Hippocampal formation (tissue), 2 donors: ENCODE results near the gene ATP1A3.

Experiments used
- DNase-seq, 2 donors: peaks; one replicate each; lab custom pipeline; 2025; lab: John Stamatoyannopoulos, UW

Gene ATP1A3

GRCh38 chr19:41928754-41929535 lies 65.1 kb downstream of the ATP1A3 start:
- no peak for DNase-seq

GRCh38 chr19:41928221-41928683 lies 65.8 kb downstream of the ATP1A3 start, which contains the start of gene ERFL:
Gene ERFL, minus strand, starts transcription at chr19:41928449. Its CDS starts 15,530 bp downstream, at chr19:41912919.
- DNase-seq, result no peak

DNA sequence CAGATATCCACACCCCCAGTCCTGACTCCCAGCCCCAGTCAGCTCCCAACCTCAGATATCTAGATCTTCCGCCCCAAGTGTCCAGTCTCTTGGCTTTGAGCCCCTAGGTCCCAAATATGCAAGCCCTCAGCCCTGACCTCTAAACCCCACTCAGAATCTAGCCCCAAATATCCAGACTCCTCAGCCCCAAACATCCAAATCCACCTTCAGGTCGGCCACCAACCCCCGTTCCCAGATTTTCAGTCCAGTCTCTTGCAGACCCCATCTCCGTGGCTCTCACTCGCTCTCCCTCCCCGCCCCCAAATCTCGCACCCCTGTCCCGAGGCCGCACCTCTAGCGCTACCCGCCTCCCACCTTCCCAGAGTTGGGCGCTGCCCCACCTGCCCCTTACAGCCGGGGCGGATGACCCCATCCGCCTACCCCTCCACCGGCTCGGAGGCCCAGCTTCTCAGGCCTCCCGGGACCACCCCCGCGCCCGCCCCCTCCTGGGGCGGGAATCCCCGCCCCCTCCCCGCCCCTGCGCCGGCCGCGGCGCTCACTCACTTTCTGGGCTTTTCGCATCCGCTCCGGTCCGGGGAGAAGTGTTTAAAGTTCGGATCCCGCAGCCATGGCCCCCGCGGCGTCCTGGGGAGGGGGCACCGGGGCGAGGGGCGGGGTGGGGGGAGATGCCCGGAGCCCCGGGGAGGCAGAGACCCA lies 66.4 kb downstream of the ATP1A3 start:
- DNase-seq, result no peak

DNA sequence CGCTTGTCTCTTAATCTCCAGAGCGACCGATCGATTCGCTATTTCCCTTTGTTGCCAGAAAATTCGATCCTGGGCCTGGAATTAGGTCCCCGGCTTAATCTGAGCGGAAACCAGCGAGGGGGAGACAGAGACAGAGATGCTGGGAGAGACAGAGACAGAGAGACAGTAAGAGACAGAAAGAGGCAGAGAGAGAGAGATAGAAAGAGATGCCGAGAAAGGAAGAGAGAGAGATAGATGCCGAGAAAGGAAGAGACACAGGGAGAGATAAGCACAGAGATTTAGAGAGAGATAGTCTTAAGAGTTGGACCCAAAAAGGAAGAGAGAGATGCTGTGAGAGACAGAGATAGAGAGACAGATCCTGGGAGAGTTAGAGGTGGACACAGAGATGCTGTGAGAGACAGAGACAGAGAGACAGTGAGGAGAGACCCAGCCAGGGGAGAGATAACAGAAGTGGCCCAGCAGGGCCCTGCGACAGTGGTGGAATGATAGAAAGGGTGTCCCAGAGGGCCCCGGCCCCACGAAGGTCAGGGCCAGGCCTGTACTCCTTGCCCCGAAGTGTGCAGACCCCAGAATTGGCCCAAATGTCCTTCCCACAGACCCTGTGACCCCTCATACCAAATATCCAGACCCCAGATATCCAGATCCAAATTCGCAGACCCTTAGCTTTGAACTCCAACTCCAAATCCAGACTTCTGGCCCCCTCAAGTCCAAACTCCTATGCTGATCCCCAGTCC lies 67.1 kb downstream of the ATP1A3 start:
- no peak for DNase-seq

GRCh38 chr19:41926028-41926762 lies 67.8 kb downstream of the ATP1A3 start:
- no peak for DNase-seq

DNA sequence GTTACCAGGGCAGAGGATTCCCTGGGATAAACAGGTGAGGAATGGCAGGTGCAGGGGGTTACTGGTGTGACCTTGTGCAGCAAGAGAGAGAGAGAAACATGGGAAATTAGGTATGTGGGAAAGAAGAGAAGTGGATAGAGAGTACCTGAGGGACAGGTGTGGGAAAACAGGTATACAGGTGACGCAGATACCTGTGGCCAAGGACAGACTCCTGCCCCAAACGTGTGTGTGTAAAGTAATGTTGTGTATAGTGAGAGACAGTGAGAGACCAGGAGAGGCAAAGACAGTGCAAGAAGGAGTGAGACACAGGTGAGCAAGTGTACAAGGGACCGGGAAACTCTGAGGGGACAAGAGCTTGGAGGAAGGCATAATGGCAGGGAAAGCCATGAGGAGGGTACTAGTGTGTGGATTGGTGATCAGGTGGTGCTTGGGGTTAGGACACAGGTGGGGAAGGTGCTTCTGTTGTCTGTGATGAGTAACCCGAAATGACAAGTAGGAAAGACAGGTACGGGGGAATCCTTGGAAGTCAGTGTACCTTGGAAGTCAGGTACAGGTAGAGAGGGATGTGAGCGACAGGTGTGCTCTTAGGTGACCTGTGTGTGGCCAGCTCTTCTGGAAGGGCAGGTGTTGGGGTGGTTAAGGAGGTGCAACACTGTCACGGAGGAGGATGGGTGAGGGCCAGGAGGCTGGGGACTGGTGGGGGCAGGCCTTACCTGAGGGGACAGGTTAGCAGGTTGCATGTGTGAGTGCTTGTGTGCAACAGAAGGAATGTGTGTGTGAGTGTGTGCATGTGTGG lies 68.6 kb downstream of the ATP1A3 start:
- DNase-seq, result no peak

DNA sequence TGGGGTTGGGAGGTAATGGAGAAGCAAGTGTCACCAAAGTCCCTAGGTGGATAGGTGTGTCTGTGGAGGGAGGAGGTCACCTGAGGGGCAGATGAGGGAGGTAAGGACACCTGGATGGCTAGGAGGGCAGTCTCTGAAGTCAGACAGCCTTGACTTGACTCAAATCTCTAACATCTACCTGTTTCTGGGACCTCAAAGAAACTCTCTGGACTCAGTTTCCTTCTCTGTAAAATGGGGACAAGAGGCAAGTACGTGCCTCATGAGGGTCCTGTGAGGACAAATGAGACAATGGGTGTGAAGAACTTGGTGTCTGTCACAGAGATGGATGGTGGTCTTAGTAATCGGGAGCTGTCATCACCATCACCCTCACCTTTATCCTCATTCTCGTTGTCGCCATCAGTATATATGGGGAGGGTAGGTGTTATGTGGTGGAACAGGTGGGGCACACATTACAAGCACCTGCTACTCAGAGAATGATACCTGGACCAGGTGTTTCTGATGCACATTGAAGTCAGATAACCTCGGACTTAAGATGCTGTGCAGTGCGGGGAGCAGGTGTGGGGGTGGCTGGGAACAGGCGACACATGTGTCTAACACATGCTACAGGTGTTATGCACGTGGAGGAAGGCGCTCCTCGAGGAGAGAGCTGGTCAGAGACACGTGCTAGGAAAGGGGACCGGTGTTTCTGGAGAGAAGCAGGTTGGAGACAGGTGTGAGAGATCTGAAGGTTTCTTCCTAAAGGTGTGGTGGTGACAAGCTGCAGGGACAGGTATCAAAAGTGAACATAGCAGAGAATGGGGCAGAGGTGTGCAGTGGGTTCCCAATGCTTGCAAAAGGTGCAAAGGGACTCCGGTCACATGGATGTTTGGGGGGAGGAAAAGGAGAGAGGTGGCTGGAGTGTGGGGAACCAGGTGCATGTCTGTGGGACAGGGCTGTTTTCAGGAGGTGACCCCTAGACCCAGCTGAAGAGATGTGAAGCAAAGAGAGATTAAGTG lies 69.6 kb downstream of the ATP1A3 start:
- DNase-seq, result no peak

GRCh38 chr19:41923045-41923788 lies 70.8 kb downstream of the ATP1A3 start:
- no peak for DNase-seq

DNA sequence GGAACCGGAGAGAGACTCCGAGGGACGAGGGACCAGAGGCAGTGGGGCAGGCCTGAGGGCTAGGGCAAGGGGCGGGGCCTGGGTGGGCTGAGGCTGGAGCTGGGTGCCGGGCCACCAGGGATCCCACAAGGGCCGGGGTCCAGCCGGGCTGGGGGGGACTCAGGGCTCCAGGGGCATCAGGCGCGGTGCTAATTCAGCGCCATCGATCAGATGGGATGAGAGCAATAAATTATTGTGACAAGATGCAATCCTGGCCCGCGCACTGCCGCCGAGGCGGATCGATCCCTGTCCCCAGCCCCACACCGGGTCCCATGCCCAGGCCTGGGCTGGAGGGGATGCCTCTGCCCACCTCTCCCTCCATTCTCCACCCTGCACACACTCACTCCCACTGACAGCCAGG lies 71.4 kb downstream of the ATP1A3 start:
- DNase-seq, result no peak

GRCh38 chr19:41921577-41922576 lies 72.2 kb downstream of the ATP1A3 start:
- DNase-seq, result no peak

GRCh38 chr19:41920882-41921576 lies 73.0 kb downstream of the ATP1A3 start:
- DNase-seq, result no peak

GRCh38 chr19:41919948-41920712 lies 73.9 kb downstream of the ATP1A3 start:
- no peak for DNase-seq

DNA sequence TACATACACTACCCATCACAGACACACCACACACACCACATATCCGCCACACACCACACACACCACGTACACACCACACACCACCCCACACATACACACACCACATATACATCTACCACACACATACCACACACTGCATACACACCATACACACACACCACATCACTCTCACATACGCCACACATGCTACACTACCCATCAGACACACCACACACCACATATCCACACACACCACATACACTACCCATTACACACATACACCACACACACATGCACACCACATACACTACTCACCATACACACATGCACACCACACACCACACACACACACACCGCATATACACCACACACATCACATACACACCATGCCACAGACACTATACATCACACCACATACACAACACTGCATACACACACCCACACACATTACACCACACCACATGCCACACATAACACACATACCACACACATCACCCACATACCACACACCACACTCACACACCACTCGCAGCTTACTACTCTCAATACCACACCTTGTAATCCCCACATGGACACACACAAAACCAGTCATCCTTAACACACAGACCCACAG lies 75.3 kb downstream of the ATP1A3 start:
- no peak for DNase-seq

- no peak for DNase-seq
Measured at GRCh38 chr19:41918095-41918494, 75.9 kb downstream of the ATP1A3 start.

- DNase-seq, result no peak
Measured at GRCh38 chr19:41917676-41918075, 76.4 kb downstream of the ATP1A3 start.
